ENCODE data around the gene RBMS1.

DNA sequence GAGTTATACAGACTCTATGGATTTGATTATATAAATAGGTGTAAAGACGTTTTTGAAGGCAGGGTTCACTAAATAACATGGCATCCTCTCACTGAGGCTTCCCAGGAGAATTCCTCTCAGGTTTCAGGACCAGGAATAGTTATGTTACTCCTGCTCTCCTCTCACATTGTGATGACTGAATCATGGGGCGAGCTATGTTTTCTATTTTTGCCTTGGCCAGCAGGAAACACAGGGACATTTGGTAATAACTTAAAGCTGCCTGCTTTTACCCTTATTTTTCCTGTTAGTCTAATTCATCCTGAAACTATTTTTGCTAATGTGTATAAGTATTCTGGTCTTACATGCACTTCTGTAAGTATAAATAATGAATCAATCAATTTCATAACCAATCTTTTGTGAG is 178.3 kb downstream of the RBMS1 start:
- TF ChIP-seq, protein P1, sequence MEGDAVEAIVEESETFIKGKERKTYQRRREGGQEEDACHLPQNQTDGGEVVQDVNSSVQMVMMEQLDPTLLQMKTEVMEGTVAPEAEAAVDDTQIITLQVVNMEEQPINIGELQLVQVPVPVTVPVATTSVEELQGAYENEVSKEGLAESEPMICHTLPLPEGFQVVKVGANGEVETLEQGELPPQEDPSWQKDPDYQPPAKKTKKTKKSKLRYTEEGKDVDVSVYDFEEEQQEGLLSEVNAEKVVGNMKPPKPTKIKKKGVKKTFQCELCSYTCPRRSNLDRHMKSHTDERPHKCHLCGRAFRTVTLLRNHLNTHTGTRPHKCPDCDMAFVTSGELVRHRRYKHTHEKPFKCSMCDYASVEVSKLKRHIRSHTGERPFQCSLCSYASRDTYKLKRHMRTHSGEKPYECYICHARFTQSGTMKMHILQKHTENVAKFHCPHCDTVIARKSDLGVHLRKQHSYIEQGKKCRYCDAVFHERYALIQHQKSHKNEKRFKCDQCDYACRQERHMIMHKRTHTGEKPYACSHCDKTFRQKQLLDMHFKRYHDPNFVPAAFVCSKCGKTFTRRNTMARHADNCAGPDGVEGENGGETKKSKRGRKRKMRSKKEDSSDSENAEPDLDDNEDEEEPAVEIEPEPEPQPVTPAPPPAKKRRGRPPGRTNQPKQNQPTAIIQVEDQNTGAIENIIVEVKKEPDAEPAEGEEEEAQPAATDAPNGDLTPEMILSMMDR (optimal IDR thresholded peaks at IDR 0.05 in 1 of 3, IDR thresholded peaks at IDR 0.05 in 1 of 3, conservative IDR thresholded peaks at IDR 0.05 in 1 of 3; ENCODE audit: extremely low read depth in 1 of 3, insufficient read depth in 2 of 3, low read length in 3 of 3) = no peak
- TF ChIP-seq EZH2 (IDR thresholded peaks at IDR 0.05; ENCODE audit: low read length) = no peak

Data from keratinocyte (primary cell).